GM19468 (cell line): ENCODE results near the gene PHF12.
"Not testable (repeated sequence)": the region's sequence is repeated elsewhere in the genome, so short reads cannot be mapped to it uniquely, and the experiment has no call there.

Experiments
- ATAC-seq: cut with Tn5 transposase; IDR thresholded peaks from one replicate; pipeline ENCODE4 v1.9.1; 2021; ENCODE audit warnings: mild to moderate bottlenecking, moderate library complexity, moderate number of reproducible peaks; ENCODE audit not compliant: unreplicated experiment; ENCODE audit errors: extremely low read depth

PHF12 gene

GRCh38 chr17:28938552-28938951 lies 12.8 kb downstream of the PHF12 start:
- ATAC-seq, result no peak

GRCh38 chr17:28937044-28937729 lies 14.1 kb downstream of the PHF12 start:
- ATAC-seq, result no peak

- no peak for ATAC-seq
These were observed 15.4 kb downstream of the PHF12 start for GRCh38 chr17:28935744-28936460.

- not testable (repeated sequence) for ATAC-seq
These were observed 16.8 kb downstream of the PHF12 start for GRCh38 chr17:28934508-28934907.

- no peak for ATAC-seq
These were observed 21.5 kb downstream of the PHF12 start for GRCh38 chr17:28929787-28930186.

- no peak for ATAC-seq
These were observed 23.3 kb downstream of the PHF12 start for GRCh38 chr17:28928061-28928460.

GRCh38 chr17:28926786-28927185 lies 24.5 kb downstream of the PHF12 start:
- ATAC-seq, result no peak

- ATAC-seq, result no peak
These were observed 25.0 kb downstream of the PHF12 start for GRCh38 chr17:28926366-28926765.

- ATAC-seq, result no peak
These were observed 25.4 kb downstream of the PHF12 start for GRCh38 chr17:28925912-28926365.

GRCh38 chr17:28920201-28920600 lies 31.1 kb downstream of the PHF12 start:
- no peak for ATAC-seq

- ATAC-seq, result no peak
These were observed 33.0 kb downstream of the PHF12 start for GRCh38 chr17:28918295-28918694.

GRCh38 chr17:28917465-28917864 lies 33.9 kb downstream of the PHF12 start:
- ATAC-seq, result no peak

GRCh38 chr17:28917029-28917428 lies 34.3 kb downstream of the PHF12 start:
- ATAC-seq, result no peak

- ATAC-seq, result no peak
These were observed 34.9 kb downstream of the PHF12 start for GRCh38 chr17:28916302-28916934.

GRCh38 chr17:28912938-28913333 lies 38.4 kb downstream of the PHF12 start:
- no peak for ATAC-seq

GRCh38 chr17:28912281-28912937 lies 38.9 kb downstream of the PHF12 start:
- ATAC-seq, result no peak

GRCh38 chr17:28911411-28912045 lies 39.8 kb downstream of the PHF12 start:
- ATAC-seq, result no peak

- ATAC-seq, result no peak
These were observed 40.8 kb downstream of the PHF12 start for GRCh38 chr17:28910534-28910933.

GRCh38 chr17:28908640-28909167 lies 42.6 kb downstream of the PHF12 start:
- ATAC-seq, result no peak
